ENCODE results near the gene PRDM7.
"Not testable (repeated sequence)": the region's sequence is repeated elsewhere in the genome, so short reads cannot be mapped to it uniquely, and the experiment has no call there.

Gene PRDM7
- 0 to 0.13 (median 0) reads per million in 9 experiments for total RNA-seq

DNA sequence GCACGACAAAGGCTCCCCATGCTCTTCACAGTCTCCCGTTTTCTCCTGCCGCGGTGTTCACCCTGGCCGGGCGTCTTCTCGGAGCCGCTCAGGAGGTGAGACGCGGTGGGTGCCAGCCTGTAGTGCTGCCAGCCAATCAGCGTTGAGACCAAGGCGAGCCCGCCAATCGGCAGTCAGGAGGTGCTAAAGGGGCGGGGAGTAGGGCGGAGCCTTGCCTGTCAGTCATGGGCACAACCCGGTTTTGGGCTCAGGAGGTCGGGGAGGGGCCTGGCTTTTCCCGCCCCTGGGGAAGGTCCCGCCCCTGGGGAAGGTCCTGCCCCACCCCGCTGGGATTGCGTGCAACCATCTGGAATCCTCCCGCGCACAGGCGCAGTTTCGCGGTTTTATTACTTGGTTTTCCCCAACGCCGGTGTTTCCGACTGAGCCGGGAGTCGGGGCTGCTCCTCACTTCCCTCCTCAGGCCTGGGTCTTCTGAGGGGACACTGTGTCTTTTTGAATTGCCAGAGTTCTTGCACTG is at the start of gene PRDM7:
Gene PRDM7 (minus strand): TSS at position 92 of the 517 bp plus-strand sequence. CDS start 1,421 bp downstream, outside the sequence.
- peak; percentile 89 for ATAC-seq (replicated peaks)
- Mint-ChIP-seq H3K27me3 (peaks cover 0 to 17% of the 10 kb centered on the region in 2 donors), H3K9me3 (no peaks in the 10 kb centered on the region), H3K27ac (peak within 1 kb of the TSS; percentile 70 to 85), H3K4me1 (ENCODE audit: low read depth in 2 of 2) (peaks cover 23 to 24% of the 10 kb centered on the region in 2 donors), H3K36me3 (ENCODE audit: insufficient read depth) (peaks cover 10% of the 10 kb centered on the region), H3K4me3 (peak within 1 kb of the TSS; percentile 84 to 89)
- peak; percentile 90 to 93 (median 93) for DNase-seq

DNA sequence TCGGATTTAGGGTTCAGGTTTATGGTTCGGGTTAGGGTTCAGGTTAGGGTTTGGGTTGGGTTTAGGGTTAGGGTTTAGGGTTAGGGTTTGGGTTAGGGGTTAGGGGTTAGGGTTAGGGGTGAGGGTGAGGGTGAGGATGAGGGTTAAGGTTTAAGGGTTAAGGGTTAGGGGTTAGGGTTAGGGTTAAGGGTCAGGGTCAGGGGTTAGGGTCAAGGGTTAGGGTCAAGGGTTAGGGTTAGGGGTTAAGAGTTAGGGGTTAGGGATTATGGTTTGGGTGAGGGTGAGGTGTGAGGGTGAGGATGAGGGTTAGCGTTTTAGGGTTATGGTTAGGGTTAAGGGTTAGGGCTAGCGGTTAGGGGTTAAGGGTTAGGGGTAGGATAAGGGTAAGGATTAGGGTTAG is 44.7 kb upstream of the PRDM7 start:
- H3K27ac Mint-ChIP-seq; H3K4me1 Mint-ChIP-seq (ENCODE audit: low read depth in 2 of 2); H3K4me3 Mint-ChIP-seq; H3K36me3 Mint-ChIP-seq (ENCODE audit: insufficient read depth); H3K27me3 Mint-ChIP-seq; ATAC-seq (replicated peaks); H3K9me3 Mint-ChIP-seq; DNase-seq: not testable (repeated sequence)

DNA sequence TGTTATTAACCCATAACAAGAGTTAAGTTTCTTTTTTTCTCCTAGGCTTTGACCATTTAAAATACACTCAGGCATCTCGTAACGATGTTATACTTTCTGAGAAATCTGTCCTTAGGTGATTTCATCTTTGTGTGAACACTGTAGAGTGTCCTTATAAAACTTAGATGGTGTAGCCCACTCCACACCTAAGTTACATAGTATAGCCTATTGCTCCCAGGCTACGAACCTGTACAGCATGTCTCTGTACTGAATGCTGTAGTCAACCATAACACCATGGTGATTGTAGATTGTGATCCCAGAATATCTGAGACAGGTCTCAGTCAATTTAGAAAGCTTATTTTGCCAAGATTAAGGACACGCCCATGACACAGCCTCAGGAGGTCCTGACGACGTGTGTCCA is 30.5 kb upstream of the PRDM7 start:
- ATAC-seq (replicated peaks); H3K27ac Mint-ChIP-seq; H3K36me3 Mint-ChIP-seq (ENCODE audit: insufficient read depth); H3K27me3 Mint-ChIP-seq; H3K4me1 Mint-ChIP-seq (ENCODE audit: low read depth in 2 of 2); H3K9me3 Mint-ChIP-seq; DNase-seq; H3K4me3 Mint-ChIP-seq: not testable (repeated sequence)

DNA sequence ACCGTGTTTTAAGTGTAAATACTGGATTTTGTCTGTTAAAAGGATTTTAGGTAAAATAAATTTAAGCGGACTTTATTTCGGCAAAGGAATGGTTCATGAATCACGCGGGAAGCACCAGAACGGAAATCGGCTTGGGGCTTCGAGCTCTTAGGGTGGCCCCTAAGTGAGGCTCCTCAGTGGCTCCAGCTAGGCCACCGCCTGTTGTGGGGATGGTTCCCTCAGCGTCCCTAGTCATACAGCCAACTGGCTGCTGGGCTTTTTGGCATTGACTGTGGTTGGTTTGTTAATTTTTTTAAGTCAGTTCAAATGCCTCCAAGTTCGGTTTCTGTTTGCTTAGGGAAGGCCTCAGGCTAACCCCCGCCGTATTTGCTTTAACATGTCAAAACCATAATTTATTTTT is 29.9 kb upstream of the PRDM7 start:
- H3K27ac Mint-ChIP-seq; H3K4me1 Mint-ChIP-seq (ENCODE audit: low read depth in 2 of 2); H3K27me3 Mint-ChIP-seq; H3K9me3 Mint-ChIP-seq; H3K36me3 Mint-ChIP-seq (ENCODE audit: insufficient read depth); H3K4me3 Mint-ChIP-seq; DNase-seq: not testable (repeated sequence)
- ATAC-seq (replicated peaks), result peak; percentile 44

DNA sequence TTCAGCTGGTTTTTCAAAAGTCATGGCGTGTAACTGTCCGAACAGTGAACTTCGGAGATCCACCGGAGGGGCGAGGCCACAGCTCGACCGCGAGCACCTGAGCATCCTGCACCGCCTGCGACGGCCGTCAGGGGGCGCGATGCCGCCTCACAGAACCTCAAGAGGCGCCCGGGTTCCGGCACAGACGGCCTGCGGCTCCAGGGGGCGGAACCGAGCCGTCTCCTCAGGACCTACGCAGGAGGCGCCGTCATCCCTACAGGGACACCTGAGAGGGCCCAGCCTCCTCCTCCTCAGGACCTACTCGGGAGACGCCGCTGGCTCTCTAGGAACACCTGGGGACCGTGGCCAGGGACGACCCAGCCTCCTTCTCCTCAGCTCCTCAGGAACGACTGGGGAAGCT is 29.1 kb upstream of the PRDM7 start:
- peak overlapping the region in 1 of 2 donors; percentile 62 for H3K4me3 Mint-ChIP-seq
- peak; percentile 92 for ATAC-seq (replicated peaks)
- DNase-seq, result peak; percentile 29 to 68 (median 40)
- not testable (repeated sequence) for H3K9me3 Mint-ChIP-seq; H3K27me3 Mint-ChIP-seq; H3K36me3 Mint-ChIP-seq (ENCODE audit: insufficient read depth); H3K4me1 Mint-ChIP-seq (ENCODE audit: low read depth in 2 of 2)
- H3K27ac Mint-ChIP-seq, result peak overlapping the region in 1 of 2 donors; percentile 74

DNA sequence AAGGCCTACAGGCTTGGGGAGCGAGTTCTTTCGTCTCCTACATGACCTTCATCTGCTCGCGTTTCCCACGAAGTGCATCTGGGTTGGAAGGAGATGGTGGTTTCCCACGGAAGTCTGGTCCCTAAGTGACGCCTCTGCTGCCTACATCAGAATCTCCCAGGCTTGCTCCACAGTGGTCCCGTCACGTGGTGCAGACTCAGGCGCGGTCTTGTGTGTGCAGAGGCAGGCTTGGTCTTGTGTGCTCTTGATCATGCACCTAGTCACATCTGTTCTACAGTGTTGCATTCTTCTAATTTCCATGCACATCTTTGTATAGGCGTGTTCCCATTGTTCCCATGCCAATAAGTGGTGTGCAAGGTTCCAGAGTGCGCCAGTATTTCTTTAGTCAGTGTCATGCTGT is 27.6 kb upstream of the PRDM7 start:
- H3K27ac Mint-ChIP-seq; DNase-seq; H3K9me3 Mint-ChIP-seq; H3K36me3 Mint-ChIP-seq (ENCODE audit: insufficient read depth); H3K4me3 Mint-ChIP-seq; H3K4me1 Mint-ChIP-seq (ENCODE audit: low read depth in 2 of 2); ATAC-seq (replicated peaks); H3K27me3 Mint-ChIP-seq: not testable (repeated sequence)

DNA sequence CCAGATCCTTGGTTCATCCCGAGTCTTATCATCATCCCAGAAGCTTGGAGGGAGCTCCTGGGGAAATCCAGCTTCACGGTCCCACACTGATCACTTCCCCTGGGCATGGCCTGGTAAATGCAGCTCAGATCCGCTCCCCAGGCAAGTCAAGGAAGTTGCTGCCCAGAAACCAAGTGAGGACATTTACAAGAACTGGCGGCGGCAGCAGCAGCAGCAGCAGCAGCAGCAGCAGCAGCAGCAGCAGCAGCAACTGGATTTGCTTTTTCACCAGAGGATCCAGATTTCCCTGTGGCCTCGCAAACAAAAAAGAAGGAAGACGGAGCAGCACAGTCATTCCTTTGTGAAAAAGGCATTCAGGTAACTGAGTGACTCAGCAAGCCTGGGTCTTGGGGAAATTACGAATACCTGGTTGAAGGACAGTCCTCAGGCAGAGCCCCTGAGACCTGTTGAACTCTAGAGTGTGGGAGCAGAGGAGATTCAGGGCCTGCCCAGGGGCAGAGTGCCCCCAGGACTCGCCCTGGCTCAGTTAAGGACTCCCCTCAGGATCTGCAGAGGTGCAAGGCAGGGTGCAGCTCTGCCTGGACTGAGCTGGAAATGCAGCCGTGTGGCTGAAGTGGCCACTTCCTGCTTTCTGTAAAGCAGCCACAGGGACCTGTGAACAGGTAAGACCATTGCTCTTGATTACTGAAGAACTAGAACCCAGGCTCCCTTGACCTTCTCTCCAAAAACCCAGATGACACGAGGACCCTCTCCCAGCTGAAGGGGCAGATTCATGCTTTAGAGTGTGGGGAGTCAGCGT is 25.2 kb upstream of the PRDM7 start:
- DNase-seq; H3K36me3 Mint-ChIP-seq (ENCODE audit: insufficient read depth); ATAC-seq (replicated peaks); H3K4me1 Mint-ChIP-seq (ENCODE audit: low read depth in 2 of 2); H3K9me3 Mint-ChIP-seq; H3K27ac Mint-ChIP-seq; H3K4me3 Mint-ChIP-seq: not testable (repeated sequence)
- peaks cover 9 to 12% of the 10 kb centered on the region in 2 donors for H3K27me3 Mint-ChIP-seq

DNA sequence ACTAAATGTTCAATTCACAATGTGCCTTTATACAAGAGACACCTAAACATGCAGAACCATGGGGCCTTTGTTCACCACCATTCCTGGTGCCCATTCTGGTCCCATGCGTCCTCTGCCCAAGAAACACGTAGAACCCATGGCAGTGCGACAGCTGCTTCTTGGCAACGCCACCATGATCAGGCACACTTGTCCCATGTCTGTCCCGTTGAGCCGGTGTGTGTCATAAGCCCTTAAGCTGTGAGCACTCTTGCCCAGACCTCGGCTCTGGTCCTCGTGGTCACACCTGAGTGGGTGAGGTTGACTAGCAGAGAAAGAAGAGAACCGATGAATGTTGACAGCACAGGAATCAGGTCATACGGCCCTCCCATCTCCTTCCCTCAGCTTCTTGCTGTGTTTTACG is 24.2 kb upstream of the PRDM7 start:
- H3K27ac Mint-ChIP-seq; ATAC-seq (replicated peaks); H3K4me1 Mint-ChIP-seq (ENCODE audit: low read depth in 2 of 2): not testable (repeated sequence)

DNA sequence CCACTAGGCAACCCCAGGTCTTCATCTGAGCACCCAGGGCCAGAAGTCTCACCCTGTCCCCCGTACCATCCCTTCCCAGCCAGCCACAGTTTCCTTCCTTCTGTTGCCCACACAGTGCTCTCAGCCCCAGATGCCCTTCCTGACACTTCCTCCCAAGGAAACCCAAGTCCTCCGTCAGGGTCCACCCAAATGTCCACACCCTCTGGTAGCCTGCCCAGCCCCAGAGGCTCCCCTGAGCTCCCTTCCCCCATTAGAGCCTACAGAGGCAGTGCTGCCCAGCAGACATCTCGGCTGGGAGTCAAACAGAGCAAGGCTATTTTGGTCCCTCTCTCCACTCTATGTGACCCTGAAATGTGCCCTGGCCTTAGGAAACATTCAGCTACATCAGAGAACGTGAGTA is 23.7 kb upstream of the PRDM7 start:
- ATAC-seq (replicated peaks); H3K9me3 Mint-ChIP-seq; H3K27ac Mint-ChIP-seq; H3K4me3 Mint-ChIP-seq; H3K4me1 Mint-ChIP-seq (ENCODE audit: low read depth in 2 of 2); DNase-seq; H3K36me3 Mint-ChIP-seq (ENCODE audit: insufficient read depth): not testable (repeated sequence)
- peaks cover 11 to 27% of the 10 kb centered on the region in 2 donors for H3K27me3 Mint-ChIP-seq

More for the DNA sequence above, 24.2 kb upstream of the PRDM7 start:
- H3K9me3 Mint-ChIP-seq; H3K4me3 Mint-ChIP-seq; DNase-seq; H3K36me3 Mint-ChIP-seq (ENCODE audit: insufficient read depth): not testable (repeated sequence)
- H3K27me3 Mint-ChIP-seq, result peaks cover 11 to 22% of the 10 kb centered on the region in 2 donors

DNA sequence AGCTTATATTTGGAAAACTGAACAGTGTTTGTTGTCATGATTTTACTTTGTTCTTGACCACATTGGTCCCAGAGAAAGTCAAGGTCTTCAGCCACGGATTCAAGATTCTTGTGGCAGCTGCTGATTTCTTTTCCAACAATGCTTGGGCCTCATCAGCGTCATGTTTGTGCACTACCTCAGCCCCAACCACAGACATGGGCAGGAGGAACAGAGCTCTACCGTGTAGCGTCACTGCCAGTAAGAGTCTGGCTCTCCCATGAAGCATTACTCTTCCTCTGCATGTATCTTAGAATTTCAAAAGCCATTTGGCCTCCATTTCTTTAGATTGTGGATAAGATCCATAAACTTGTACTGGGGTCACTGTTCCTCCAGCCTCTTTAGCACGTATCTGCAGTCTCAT is 23.1 kb upstream of the PRDM7 start:
- H3K36me3 Mint-ChIP-seq (ENCODE audit: insufficient read depth); ATAC-seq (replicated peaks); H3K9me3 Mint-ChIP-seq; H3K4me1 Mint-ChIP-seq (ENCODE audit: low read depth in 2 of 2); DNase-seq; H3K27ac Mint-ChIP-seq; H3K4me3 Mint-ChIP-seq: not testable (repeated sequence)
- peaks cover 11 to 30% of the 10 kb centered on the region in 2 donors for H3K27me3 Mint-ChIP-seq

DNA sequence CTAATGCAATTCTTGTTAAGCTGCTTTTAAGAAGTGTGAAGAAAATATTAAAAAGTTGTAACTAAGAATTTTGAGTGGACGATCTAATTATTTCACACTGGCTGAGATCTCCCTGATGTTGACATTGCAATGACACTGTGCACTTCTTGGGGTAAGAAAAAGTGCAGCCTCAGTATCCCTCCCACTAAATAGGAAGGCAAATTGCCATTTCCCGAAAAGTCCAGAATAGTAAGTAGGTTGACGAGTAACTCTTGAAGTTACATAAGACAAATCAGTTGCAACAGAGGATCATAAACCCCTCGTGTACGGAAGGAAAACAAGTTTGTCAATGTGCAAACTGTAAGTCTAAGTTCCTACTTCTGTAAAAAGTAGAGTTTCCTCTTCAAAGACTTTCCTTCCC is 21.8 kb upstream of the PRDM7 start:
- not testable (repeated sequence) for DNase-seq; H3K27ac Mint-ChIP-seq; H3K4me3 Mint-ChIP-seq; H3K9me3 Mint-ChIP-seq; ATAC-seq (replicated peaks); H3K36me3 Mint-ChIP-seq (ENCODE audit: insufficient read depth); H3K4me1 Mint-ChIP-seq (ENCODE audit: low read depth in 2 of 2)
- peaks cover 11 to 30% of the 10 kb centered on the region in 2 donors for H3K27me3 Mint-ChIP-seq

DNA sequence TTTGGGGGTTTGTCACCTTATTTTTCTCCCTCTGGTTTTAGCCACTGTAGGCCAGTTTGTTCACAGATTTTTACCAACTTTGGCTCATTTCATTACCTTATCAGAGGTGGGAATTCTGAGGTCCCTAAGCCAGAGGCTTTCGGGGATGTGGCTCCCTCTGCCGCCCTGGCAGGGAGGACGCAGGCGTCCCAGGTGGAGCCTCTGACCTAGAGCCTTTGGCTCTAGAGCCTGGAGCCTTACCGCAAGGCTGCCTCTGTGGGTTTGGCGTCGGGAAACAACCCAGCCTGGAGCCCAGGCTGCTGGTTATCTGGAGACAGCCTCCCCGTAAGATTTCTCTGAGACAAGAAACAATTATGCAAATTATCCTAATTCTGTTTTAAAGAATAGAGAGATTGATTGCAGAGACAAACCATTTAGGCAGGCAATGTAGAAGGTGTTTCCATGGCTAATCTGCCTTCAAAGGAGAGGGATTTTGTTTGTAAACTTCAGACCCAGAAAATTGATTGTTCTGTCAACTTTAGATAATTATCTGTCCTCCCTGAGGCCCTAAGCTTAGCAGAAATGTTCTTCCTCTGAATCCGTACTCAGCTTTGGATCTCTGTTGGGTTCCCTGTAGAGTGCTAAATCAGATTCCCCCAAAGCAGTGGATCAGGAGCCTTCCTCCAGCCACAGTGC is 20.0 kb upstream of the PRDM7 start:
- H3K9me3 Mint-ChIP-seq; H3K27ac Mint-ChIP-seq; DNase-seq; ATAC-seq (replicated peaks); H3K36me3 Mint-ChIP-seq (ENCODE audit: insufficient read depth); H3K4me1 Mint-ChIP-seq (ENCODE audit: low read depth in 2 of 2); H3K4me3 Mint-ChIP-seq: not testable (repeated sequence)
- peaks cover 10 to 28% of the 10 kb centered on the region in 2 donors for H3K27me3 Mint-ChIP-seq

DNA sequence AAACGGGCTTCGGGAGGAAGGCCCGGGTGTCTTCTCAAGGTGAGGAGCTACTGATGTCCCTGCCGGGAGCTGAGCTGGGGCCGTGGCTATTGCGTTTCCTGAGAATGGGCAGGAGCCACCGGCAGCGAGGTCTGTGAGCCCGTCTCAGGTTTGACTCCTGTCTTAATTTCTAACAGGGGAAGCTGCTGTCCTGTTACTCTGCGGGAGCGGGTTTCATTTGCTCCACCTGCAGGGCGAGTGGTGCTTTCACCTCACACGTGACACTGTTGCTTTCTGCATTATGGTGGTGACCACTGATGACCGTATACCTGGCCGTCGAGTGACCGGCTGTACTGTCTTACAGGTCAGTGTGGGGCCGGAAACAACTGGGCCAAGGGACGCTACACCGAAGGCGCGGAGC is 17.7 kb upstream of the PRDM7 start:
- H3K36me3 Mint-ChIP-seq (ENCODE audit: insufficient read depth); H3K27ac Mint-ChIP-seq: not testable (repeated sequence)

DNA sequence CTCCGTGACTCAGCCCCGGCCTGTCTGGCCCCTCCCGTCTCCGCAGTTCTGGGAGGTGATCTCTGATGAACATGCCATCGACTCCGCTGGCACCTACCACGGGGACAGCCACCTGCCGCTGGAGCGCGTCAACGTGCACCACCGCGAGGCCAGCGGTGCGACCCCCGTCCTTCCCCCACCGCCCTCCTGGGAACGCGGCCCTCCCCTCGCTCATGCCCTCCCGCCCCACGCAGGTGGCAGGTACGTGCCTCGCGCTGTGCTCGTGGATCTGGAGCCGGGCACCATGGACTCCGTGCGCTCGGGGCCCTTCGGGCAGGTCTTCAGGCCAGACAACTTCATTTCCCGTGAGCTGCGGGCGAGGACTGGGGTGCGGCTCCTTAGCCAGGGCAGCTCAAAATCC is 17.2 kb upstream of the PRDM7 start:
- H3K27ac Mint-ChIP-seq, result not testable (repeated sequence)

More for the DNA sequence above, 17.7 kb upstream of the PRDM7 start:
- not testable (repeated sequence) for H3K4me3 Mint-ChIP-seq; ATAC-seq (replicated peaks); H3K4me1 Mint-ChIP-seq (ENCODE audit: low read depth in 2 of 2); H3K9me3 Mint-ChIP-seq; DNase-seq
- peaks cover 6 to 25% of the 10 kb centered on the region in 2 donors for H3K27me3 Mint-ChIP-seq

More for the DNA sequence above, 17.2 kb upstream of the PRDM7 start:
- not testable (repeated sequence) for ATAC-seq (replicated peaks); H3K9me3 Mint-ChIP-seq; H3K4me1 Mint-ChIP-seq (ENCODE audit: low read depth in 2 of 2); H3K36me3 Mint-ChIP-seq (ENCODE audit: insufficient read depth); DNase-seq; H3K4me3 Mint-ChIP-seq
- H3K27me3 Mint-ChIP-seq, result peaks cover 6 to 25% of the 10 kb centered on the region in 2 donors
